GM19324 (cell line): ENCODE results near the gene CACNA1D.

Experiments
- ATAC-seq: cut with Tn5 transposase; IDR thresholded peaks from one replicate; pipeline ENCODE4 v1.9.1; 2021; ENCODE audit warnings: mild to moderate bottlenecking, moderate library complexity; ENCODE audit not compliant: unreplicated experiment, low FRiP score

The CACNA1D gene

GRCh38 chr3:53524566-53524965, 30.2 kb downstream of the CACNA1D start:
- ATAC-seq: no peak

GRCh38 chr3:53525765-53526703, 31.6 kb downstream of the CACNA1D start:
- no peak for ATAC-seq

- no peak for ATAC-seq
These were observed 32.3 kb downstream of the CACNA1D start for GRCh38 chr3:53526704-53527055.

GRCh38 chr3:53530205-53530604, 35.8 kb downstream of the CACNA1D start:
- no peak for ATAC-seq

- ATAC-seq: no peak
These were observed 37.3 kb downstream of the CACNA1D start for GRCh38 chr3:53531749-53532148.

- no peak for ATAC-seq
These were observed 39.1 kb downstream of the CACNA1D start for GRCh38 chr3:53533472-53533871.

- no peak for ATAC-seq
These were observed 39.8 kb downstream of the CACNA1D start for GRCh38 chr3:53534216-53534615.

- no peak for ATAC-seq
These were observed 40.4 kb downstream of the CACNA1D start for GRCh38 chr3:53534676-53535400.

- no peak for ATAC-seq
These were observed 41.9 kb downstream of the CACNA1D start for GRCh38 chr3:53536282-53536681.

GRCh38 chr3:53544357-53544756, 49.9 kb downstream of the CACNA1D start:
- ATAC-seq: no peak

GRCh38 chr3:53545310-53545995, 51.0 kb downstream of the CACNA1D start:
- no peak for ATAC-seq

GRCh38 chr3:53545996-53546359, 51.6 kb downstream of the CACNA1D start:
- no peak for ATAC-seq

GRCh38 chr3:53547327-53547726, 52.9 kb downstream of the CACNA1D start:
- no peak for ATAC-seq

- no peak for ATAC-seq
These were observed 55.7 kb downstream of the CACNA1D start for GRCh38 chr3:53550005-53550620.

- ATAC-seq: no peak
These were observed 56.9 kb downstream of the CACNA1D start for GRCh38 chr3:53551324-53551723.

- ATAC-seq: no peak
These were observed 58.3 kb downstream of the CACNA1D start for GRCh38 chr3:53552730-53553129.

- no peak for ATAC-seq
These were observed 58.8 kb downstream of the CACNA1D start for GRCh38 chr3:53553200-53553599.

GRCh38 chr3:53554559-53555067, 60.2 kb downstream of the CACNA1D start:
- ATAC-seq: peak; percentile 77

- peak; percentile 60 for ATAC-seq
These were observed 60.7 kb downstream of the CACNA1D start for GRCh38 chr3:53555068-53555588.

- no peak for ATAC-seq
These were observed 72.2 kb downstream of the CACNA1D start for GRCh38 chr3:53566461-53567145.
